ENCODE measurements around the gene DOK6. TPM values are rescaled to one million over a fixed set of nuclear protein-coding genes. Genes with fewer than 3 reads are reported as not detected.

The DOK6 gene
- total and polyA plus RNA-seq, 2 donors (not counting 3 experiments of a cell fraction or from before 2014, with no cell fraction given) = under 0.01 TPM; not detected in 1

DNA sequence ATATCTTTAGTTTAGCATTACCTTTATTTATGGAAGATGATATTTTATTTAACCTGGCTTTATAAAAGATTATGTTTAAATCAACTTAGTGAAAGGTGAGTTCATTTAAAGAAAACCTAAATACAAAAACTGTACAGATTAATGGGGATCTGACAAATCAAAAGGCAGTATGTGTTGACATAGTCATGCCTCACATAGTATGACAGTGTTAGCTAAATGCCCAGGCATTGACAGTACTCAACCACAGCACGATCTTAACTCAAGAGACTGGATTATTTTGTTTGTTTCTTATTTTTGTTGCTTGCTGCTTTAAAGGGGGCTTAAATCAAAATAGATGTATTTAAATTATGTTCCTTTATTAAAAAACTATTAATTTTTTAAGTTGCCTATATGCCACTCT is 7.8 kb downstream of the DOK6 start:
- CTCF ChIA-PET = no interaction called here
- no peaks in the 10 kb centered on the region for H4K20me1 ChIP-seq (replicated peaks; ENCODE audit: control insufficient read depth, extremely low read depth, insufficient read depth, low read length)
- intact Hi-C loops (cut with micrococcal nuclease) (no loop called here), dilution Hi-C loops (cut with MboI; ENCODE audit: extremely low pct_ligation_motif_present, low sequenced_read_pairs) (no loop called here)
- FAIRE-seq (no peak), DNase-seq (ENCODE audit: low read depth, low spot score) (no peak)
- POLR2A ChIA-PET = no interaction called here
- no peak overlapping the region for H3K4me2 ChIP-seq (ENCODE audit: insufficient read depth, low read length)
- no peak for TF ChIP-seq FOS (IDR thresholded peaks at IDR 0.05; ENCODE audit: borderline replicate concordance, insufficient read depth, low read length)
- H3K9me3 ChIP-seq (replicated peaks; ENCODE audit: control insufficient read depth, insufficient read depth, low read length) = no peaks in the 10 kb centered on the region
- no peaks in the 10 kb centered on the region for H3K79me2 ChIP-seq (ENCODE audit: control insufficient read depth, insufficient read depth, low read length)
- no peaks in the 10 kb centered on the region for H3K9me1 ChIP-seq (replicated peaks; ENCODE audit: control insufficient read depth, extremely low read depth, insufficient read depth, low read length)
- no peak overlapping the region for H2AFZ ChIP-seq (ENCODE audit: low read depth, low read length)
- no peak overlapping the region for H3K4me3 ChIP-seq (replicated peaks in 1 of 3; ENCODE audit: insufficient read depth in 1 of 3, low read depth in 1 of 3, low read length in 3 of 3)
- peaks cover 2 to 6% of the 10 kb centered on the region in 2 experiments for H3K27me3 ChIP-seq (ENCODE audit: control insufficient read depth in 2 of 2, insufficient read depth in 2 of 2, low read length in 2 of 2)
- no peak overlapping the region for H3K27ac ChIP-seq (ENCODE audit: insufficient read depth, low read depth, low read length)
- BruUV-seq (replicated peaks) = no TSS peak
- no peak overlapping the region for H3K9ac ChIP-seq (replicated peaks; ENCODE audit: extremely low read depth, insufficient read depth, low read length)
- H3K4me1 ChIP-seq (ENCODE audit: control insufficient read depth, extremely low read depth, insufficient read depth, low read length) = no peaks in the 10 kb centered on the region
- no peaks in the 10 kb centered on the region for H3K36me3 ChIP-seq (ENCODE audit: control insufficient read depth in 2 of 2, extremely low read depth in 1 of 2, insufficient read depth in 2 of 2, low read length in 2 of 2)

GRCh38 chr18:69411199-69411598 is 10.5 kb downstream of the DOK6 start:
- no peaks in the 10 kb centered on the region for H3K79me2 ChIP-seq (ENCODE audit: control insufficient read depth, insufficient read depth, low read length)
- intact Hi-C loops (cut with micrococcal nuclease) = no loop called here
- ChIA-PET CTCF (no interaction called here), POLR2A (no interaction called here)
- no peak overlapping the region for H2AFZ ChIP-seq (ENCODE audit: low read depth, low read length)
- no TSS peak for BruUV-seq (replicated peaks)
- no peaks in the 10 kb centered on the region for H3K9me1 ChIP-seq (replicated peaks; ENCODE audit: control insufficient read depth, extremely low read depth, insufficient read depth, low read length)
- no peaks in the 10 kb centered on the region for H3K4me1 ChIP-seq (ENCODE audit: control insufficient read depth, extremely low read depth, insufficient read depth, low read length)
- H3K9ac ChIP-seq (replicated peaks; ENCODE audit: extremely low read depth, insufficient read depth, low read length) = no peak overlapping the region
- no peaks in the 10 kb centered on the region for H3K9me3 ChIP-seq (replicated peaks; ENCODE audit: control insufficient read depth, insufficient read depth, low read length)
- dilution Hi-C loops (cut with MboI; ENCODE audit: extremely low pct_ligation_motif_present, low sequenced_read_pairs) = no loop called here
- TF ChIP-seq JUN (IDR thresholded peaks at IDR 0.05; ENCODE audit: borderline replicate concordance, insufficient read depth, insufficient read length, low read depth) (no peak), POLR2AphosphoS5 (IDR thresholded peaks at IDR 0.05; ENCODE audit: insufficient read depth, low read depth, low read length) (no peak), MYC (IDR thresholded peaks at IDR 0.05; ENCODE audit: low read depth, low read length) (no peak), GATA2 (IDR thresholded peaks at IDR 0.05; ENCODE audit: insufficient read depth, insufficient read length, low read depth, low read length) (no peak), POLR2A (IDR thresholded peaks at IDR 0.05; ENCODE audit: low read depth, low read length) (no peak), CTCF (IDR thresholded peaks at IDR 0.05; ENCODE audit: extremely low read depth in 1 of 2, insufficient read depth in 1 of 2, low read depth in 1 of 2, low read length in 2 of 2) (no peak), EZH2 (IDR thresholded peaks at IDR 0.05; ENCODE audit: borderline replicate concordance, low read depth, low read length, severe bottlenecking) (no peak), FOS (IDR thresholded peaks at IDR 0.05; ENCODE audit: borderline replicate concordance, insufficient read depth, low read length) (no peak)
- TF ChIP-seq, protein P1, sequence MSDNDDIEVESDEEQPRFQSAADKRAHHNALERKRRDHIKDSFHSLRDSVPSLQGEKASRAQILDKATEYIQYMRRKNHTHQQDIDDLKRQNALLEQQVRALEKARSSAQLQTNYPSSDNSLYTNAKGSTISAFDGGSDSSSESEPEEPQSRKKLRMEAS (IDR thresholded peaks at IDR 0.05; ENCODE audit: insufficient read depth, insufficient read length) = no peak
- no peaks in the 10 kb centered on the region for H4K20me1 ChIP-seq (replicated peaks; ENCODE audit: control insufficient read depth, extremely low read depth, insufficient read depth, low read length)
- H3K4me2 ChIP-seq (ENCODE audit: insufficient read depth, low read length) = no peak overlapping the region
- no peaks in the 10 kb centered on the region for H3K27me3 ChIP-seq (ENCODE audit: control insufficient read depth in 2 of 2, insufficient read depth in 2 of 2, low read length in 2 of 2)
- FAIRE-seq (no peak), DNase-seq (ENCODE audit: low read depth, low spot score) (no peak)
- H3K27ac ChIP-seq (ENCODE audit: insufficient read depth, low read depth, low read length) = no peak overlapping the region
- H3K4me3 ChIP-seq (replicated peaks in 1 of 3; ENCODE audit: insufficient read depth in 1 of 3, low read depth in 1 of 3, low read length in 3 of 3) = no peak overlapping the region
- no peaks in the 10 kb centered on the region for H3K36me3 ChIP-seq (ENCODE audit: control insufficient read depth in 2 of 2, extremely low read depth in 1 of 2, insufficient read depth in 2 of 2, low read length in 2 of 2)

All from endothelial cell of umbilical vein (primary cell).